Measurements from ENCODE around the gene CELSR1. TPM values are rescaled to one million over a fixed set of nuclear protein-coding genes. Genes with fewer than 3 reads are reported as not detected.

The CELSR1 gene
- total and polyA plus RNA-seq, 2 donors (not counting 1 experiment from before 2014, with no cell fraction given): 0.07 to 1.8 TPM

- no peak overlapping the region for H3K9ac ChIP-seq (ENCODE audit: insufficient read depth, low read length)
- H3K27ac ChIP-seq (ENCODE audit: insufficient read depth, low read length): no peak overlapping the region
- no peaks in the 10 kb centered on the region for H3K36me3 ChIP-seq (ENCODE audit: control insufficient read depth, insufficient read depth, low read length)
- no peak for TF ChIP-seq CTCF (conservative IDR thresholded peaks at IDR 0.05 in 1 of 2, IDR thresholded peaks at IDR 0.05 in 1 of 2; ENCODE audit: low read depth in 1 of 2, low read length in 2 of 2)
- no peak for TF ChIP-seq EZH2 (IDR thresholded peaks at IDR 0.05; ENCODE audit: low read length, missing control alignments)
- no peak for DNase-seq (ENCODE audit: low read depth in 2 of 2)
- no peak overlapping the region for H3K4me3 ChIP-seq (replicated peaks in 1 of 4; ENCODE audit: control extremely low read depth in 1 of 4, insufficient read depth in 1 of 4, low read depth in 3 of 4, low read length in 4 of 4)
- no peak overlapping the region for H3K4me2 ChIP-seq (ENCODE audit: extremely low read depth, insufficient read depth, low read length)
- H3K79me2 ChIP-seq (ENCODE audit: control insufficient read depth, insufficient read depth, low read length): no peaks in the 10 kb centered on the region
- H2AFZ ChIP-seq (ENCODE audit: low read length): no peak overlapping the region
- no peaks in the 10 kb centered on the region for H3K4me1 ChIP-seq (ENCODE audit: control insufficient read depth, extremely low read depth, insufficient read depth, low read length)
- no peaks in the 10 kb centered on the region for H3K9me3 ChIP-seq (ENCODE audit: control insufficient read depth, insufficient read depth, low read depth, low read length)
- H3K27me3 ChIP-seq (ENCODE audit: control insufficient read depth, insufficient read depth, low read length): no peaks in the 10 kb centered on the region
- no peaks in the 10 kb centered on the region for H4K20me1 ChIP-seq (ENCODE audit: control insufficient read depth, extremely low read depth, insufficient read depth, low read length)
Measured at GRCh38 chr22:46531581-46532175, 5.7 kb downstream of the CELSR1 start.

- no peak overlapping the region for H2AFZ ChIP-seq (ENCODE audit: low read length)
- no peaks in the 10 kb centered on the region for H3K4me1 ChIP-seq (ENCODE audit: control insufficient read depth, extremely low read depth, insufficient read depth, low read length)
- H3K79me2 ChIP-seq (ENCODE audit: control insufficient read depth, insufficient read depth, low read length): no peaks in the 10 kb centered on the region
- no peaks in the 10 kb centered on the region for H4K20me1 ChIP-seq (ENCODE audit: control insufficient read depth, extremely low read depth, insufficient read depth, low read length)
- DNase-seq (ENCODE audit: low read depth in 2 of 2): peak; percentile 55 to 91
- H3K4me3 ChIP-seq (replicated peaks in 1 of 4; ENCODE audit: control extremely low read depth in 1 of 4, insufficient read depth in 1 of 4, low read depth in 3 of 4, low read length in 4 of 4): no peak overlapping the region
- H3K9me3 ChIP-seq (ENCODE audit: control insufficient read depth, insufficient read depth, low read depth, low read length): no peaks in the 10 kb centered on the region
- no peak for TF ChIP-seq CTCF (conservative IDR thresholded peaks at IDR 0.05 in 1 of 2, IDR thresholded peaks at IDR 0.05 in 1 of 2; ENCODE audit: low read depth in 1 of 2, low read length in 2 of 2)
- no peak for TF ChIP-seq EZH2 (IDR thresholded peaks at IDR 0.05; ENCODE audit: low read length, missing control alignments)
- H3K4me2 ChIP-seq (ENCODE audit: extremely low read depth, insufficient read depth, low read length): no peak overlapping the region
- H3K27me3 ChIP-seq (ENCODE audit: control insufficient read depth, insufficient read depth, low read length): no peaks in the 10 kb centered on the region
- H3K9ac ChIP-seq (ENCODE audit: insufficient read depth, low read length): no peak overlapping the region
- no peaks in the 10 kb centered on the region for H3K36me3 ChIP-seq (ENCODE audit: control insufficient read depth, insufficient read depth, low read length)
- no peak overlapping the region for H3K27ac ChIP-seq (ENCODE audit: insufficient read depth, low read length)
Measured at GRCh38 chr22:46528121-46528610, 9.3 kb downstream of the CELSR1 start.

- DNase-seq (ENCODE audit: low read depth in 2 of 2): no peak
- Histone ChIP-seq H3K27me3 (ENCODE audit: control insufficient read depth, insufficient read depth, low read length) (no peaks in the 10 kb centered on the region), H3K9me3 (ENCODE audit: control insufficient read depth, insufficient read depth, low read depth, low read length) (no peaks in the 10 kb centered on the region), H3K4me3 (replicated peaks in 1 of 4; ENCODE audit: control extremely low read depth in 1 of 4, insufficient read depth in 1 of 4, low read depth in 3 of 4, low read length in 4 of 4) (no peak overlapping the region), H3K4me1 (ENCODE audit: control insufficient read depth, extremely low read depth, insufficient read depth, low read length) (no peaks in the 10 kb centered on the region), H3K9ac (ENCODE audit: insufficient read depth, low read length) (no peak overlapping the region), H4K20me1 (ENCODE audit: control insufficient read depth, extremely low read depth, insufficient read depth, low read length) (no peaks in the 10 kb centered on the region), H3K79me2 (ENCODE audit: control insufficient read depth, insufficient read depth, low read length) (no peaks in the 10 kb centered on the region), H2AFZ (ENCODE audit: low read length) (no peak overlapping the region), H3K27ac (ENCODE audit: insufficient read depth, low read length) (no peak overlapping the region), H3K36me3 (ENCODE audit: control insufficient read depth, insufficient read depth, low read length) (no peaks in the 10 kb centered on the region), H3K4me2 (ENCODE audit: extremely low read depth, insufficient read depth, low read length) (no peak overlapping the region)
- no peak for TF ChIP-seq EZH2 (IDR thresholded peaks at IDR 0.05; ENCODE audit: low read length, missing control alignments)
- no peak for TF ChIP-seq CTCF (conservative IDR thresholded peaks at IDR 0.05 in 1 of 2, IDR thresholded peaks at IDR 0.05 in 1 of 2; ENCODE audit: low read depth in 1 of 2, low read length in 2 of 2)
Measured at GRCh38 chr22:46526244-46526839, 11.1 kb downstream of the CELSR1 start.
